Endothelial cell of umbilical vein (primary cell): ENCODE data around the gene ETV3L.

Source experiments
- MYC ChIP-seq: IDR thresholded peaks from one replicate; pipeline ENCODE4 v1.6.1; 2011; ENCODE audit warnings: mild to moderate bottlenecking, low read depth, low read length
- POLR2A ChIP-seq: IDR thresholded peaks from 2 replicates; pipeline ENCODE4 v1.6.1; 2012; ENCODE audit warnings: low read depth, mild to moderate bottlenecking, control low read depth, low read length
- POLR2AphosphoS5 ChIP-seq: IDR thresholded peaks from 2 replicates; pipeline ENCODE4 v1.6.1; 2012; ENCODE audit warnings: low read depth, mild to moderate bottlenecking, control low read depth, low read length, moderate library complexity; ENCODE audit not compliant: insufficient read depth
- TF ChIP-seq, protein P1 (sequence below), 2 donors: IDR thresholded peaks; 1 replicate in 1 of 2; 2 replicates in 1 of 2; pipeline ENCODE4 v1.5.1; 2011; ENCODE audit warnings: low read length in 2 of 2, mild to moderate bottlenecking in 2 of 2, moderate library complexity in 2 of 2, control low read depth in 1 of 2, inconsistent platforms in 1 of 2, low read depth in 1 of 2; ENCODE audit not compliant: insufficient read depth in 1 of 2; ENCODE audit errors: extremely low read depth in 1 of 2

DNA sequence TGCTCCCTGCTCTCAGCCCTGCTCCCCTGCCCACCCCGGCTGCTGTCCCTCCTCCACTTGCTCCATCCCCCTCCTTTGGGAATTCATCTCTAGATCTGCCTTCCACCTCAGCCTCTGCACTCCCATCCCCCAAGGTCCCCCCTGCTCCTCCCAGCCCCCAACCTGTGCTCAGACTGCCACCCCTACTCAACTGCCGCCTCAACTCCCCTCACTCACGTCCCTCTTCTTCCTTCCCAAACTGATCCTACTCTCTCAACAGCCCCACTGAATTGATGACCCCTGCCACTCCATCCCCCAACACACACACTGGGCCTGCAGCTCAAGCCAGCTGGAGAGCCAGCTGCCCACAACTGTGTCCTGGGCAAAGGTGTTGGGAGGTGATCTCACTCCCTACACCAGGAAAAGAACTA, 15.8 kb upstream of the ETV3L start:
- TF ChIP-seq, protein P1, sequence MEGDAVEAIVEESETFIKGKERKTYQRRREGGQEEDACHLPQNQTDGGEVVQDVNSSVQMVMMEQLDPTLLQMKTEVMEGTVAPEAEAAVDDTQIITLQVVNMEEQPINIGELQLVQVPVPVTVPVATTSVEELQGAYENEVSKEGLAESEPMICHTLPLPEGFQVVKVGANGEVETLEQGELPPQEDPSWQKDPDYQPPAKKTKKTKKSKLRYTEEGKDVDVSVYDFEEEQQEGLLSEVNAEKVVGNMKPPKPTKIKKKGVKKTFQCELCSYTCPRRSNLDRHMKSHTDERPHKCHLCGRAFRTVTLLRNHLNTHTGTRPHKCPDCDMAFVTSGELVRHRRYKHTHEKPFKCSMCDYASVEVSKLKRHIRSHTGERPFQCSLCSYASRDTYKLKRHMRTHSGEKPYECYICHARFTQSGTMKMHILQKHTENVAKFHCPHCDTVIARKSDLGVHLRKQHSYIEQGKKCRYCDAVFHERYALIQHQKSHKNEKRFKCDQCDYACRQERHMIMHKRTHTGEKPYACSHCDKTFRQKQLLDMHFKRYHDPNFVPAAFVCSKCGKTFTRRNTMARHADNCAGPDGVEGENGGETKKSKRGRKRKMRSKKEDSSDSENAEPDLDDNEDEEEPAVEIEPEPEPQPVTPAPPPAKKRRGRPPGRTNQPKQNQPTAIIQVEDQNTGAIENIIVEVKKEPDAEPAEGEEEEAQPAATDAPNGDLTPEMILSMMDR (IDR thresholded peaks at IDR 0.05; ENCODE audit: extremely low read depth in 1 of 2, insufficient read depth in 1 of 2, low read depth in 1 of 2, low read length in 2 of 2) = no peak
- TF ChIP-seq POLR2A = no peak
- TF ChIP-seq POLR2AphosphoS5 = no peak
- TF ChIP-seq MYC = no peak
